8988T (cell line): Measurements from ENCODE around the gene FAM210B.
"Not testable (repeated sequence)": the region's sequence is repeated elsewhere in the genome, so short reads cannot be mapped to it uniquely, and the experiment has no call there.

Experiments used
- DNase-seq: peaks from one replicate; pipeline ENCODE4 v3.0.0; 2011

Gene FAM210B

DNA sequence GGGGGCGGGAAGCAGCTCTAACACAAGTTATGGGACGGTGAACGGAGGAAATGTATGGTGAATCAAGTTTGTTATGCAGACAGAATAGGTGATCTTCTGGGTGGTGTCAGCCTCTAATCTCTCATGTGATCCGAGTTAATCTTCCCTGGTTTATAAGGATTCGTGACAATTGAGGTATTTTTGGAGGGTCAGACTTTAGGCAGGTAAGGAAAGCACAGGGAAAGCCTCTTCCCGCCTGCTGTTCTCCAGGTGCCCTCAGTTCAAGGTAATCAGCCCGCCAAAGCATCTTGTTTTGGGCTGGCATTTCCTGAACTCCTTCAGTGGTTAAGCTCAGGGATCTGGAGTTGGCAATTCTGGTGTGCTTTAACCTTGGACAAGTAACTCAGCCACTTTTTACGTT is 34.9 kb downstream of the FAM210B start:
- no peak for DNase-seq

DNA sequence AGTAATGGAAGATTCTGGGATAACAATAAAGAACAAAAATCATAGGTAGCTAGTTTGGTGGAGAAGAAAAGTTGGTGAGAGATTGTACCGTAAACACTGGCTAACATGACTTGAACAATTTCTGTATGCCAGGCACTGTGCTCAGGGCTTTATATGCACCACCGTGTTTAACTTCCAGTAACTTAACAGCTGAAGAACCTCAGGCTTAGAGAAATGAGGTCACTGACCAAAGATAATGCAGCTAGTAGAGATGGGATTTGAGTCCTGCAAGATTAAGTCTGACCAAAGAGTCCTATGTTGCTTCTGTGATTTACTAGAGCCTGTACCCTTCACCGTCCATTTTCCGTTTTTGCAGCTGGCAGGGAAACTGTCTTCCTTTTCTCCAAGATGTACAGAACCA is 36.4 kb downstream of the FAM210B start:
- no peak for DNase-seq

GRCh38 chr20:56400001-56400640 is 41.3 kb downstream of the FAM210B start:
- no peak for DNase-seq

DNA sequence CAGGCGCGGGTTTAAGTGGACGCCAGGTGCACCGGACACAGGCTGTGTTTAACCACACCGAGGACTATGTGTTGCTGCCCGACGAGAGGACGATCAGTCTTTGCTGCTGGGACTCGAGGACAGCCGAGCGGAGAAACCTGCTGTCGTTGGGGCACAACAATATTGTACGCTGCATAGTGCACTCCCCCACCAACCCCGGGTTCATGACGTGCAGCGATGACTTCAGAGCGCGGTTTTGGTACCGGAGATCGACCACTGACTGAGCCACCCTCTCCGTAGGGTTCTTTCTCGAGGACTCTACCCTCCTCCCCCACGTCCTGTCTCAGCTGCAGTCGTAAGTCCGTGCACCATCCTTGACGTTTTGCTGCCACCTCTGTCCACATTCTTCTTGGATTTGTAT is 44.7 kb downstream of the FAM210B start:
- DNase-seq, result no peak

DNA sequence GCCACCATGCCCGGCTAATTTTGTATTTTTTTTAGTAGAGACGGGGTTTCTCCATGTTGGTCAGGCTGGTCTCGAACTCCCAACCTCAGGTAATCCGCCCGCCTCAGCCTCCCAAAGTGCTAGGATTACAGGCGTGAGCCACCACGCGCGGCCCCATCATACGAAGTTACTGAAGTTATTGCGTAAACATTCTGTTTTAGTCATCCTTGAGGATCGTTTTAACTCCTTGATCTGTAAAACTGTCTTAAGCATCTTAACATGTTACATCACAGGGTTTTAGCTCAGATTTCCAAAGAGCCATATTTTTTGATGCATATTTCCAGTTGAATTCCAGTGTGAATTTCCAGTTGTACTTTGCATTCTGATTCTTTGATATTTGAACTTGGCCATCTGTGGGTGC is 46.6 kb downstream of the FAM210B start:
- DNase-seq, result not testable (repeated sequence)

DNA sequence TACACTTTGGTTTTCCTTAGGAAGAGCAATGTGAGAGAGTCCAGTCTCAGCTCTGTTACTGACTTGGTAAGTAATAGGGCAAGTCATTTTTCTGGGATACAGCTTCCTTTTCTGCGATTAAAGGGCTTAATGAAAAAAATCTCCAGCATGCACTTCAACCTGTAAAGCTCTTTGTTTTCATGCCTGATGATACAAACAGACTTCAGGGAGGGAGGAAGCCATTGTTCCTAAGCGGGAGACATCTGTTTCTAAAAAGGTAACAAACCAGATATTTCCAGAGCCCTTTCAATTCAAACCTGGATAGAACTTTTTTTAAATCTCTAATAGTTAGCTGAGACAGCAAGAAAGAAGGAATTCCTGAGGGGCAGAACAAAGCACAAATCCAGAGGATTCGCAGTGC is 48.1 kb downstream of the FAM210B start:
- DNase-seq, result no peak

- DNase-seq, result no peak
These were observed 50.7 kb downstream of the FAM210B start for GRCh38 chr20:56409521-56409920.

DNA sequence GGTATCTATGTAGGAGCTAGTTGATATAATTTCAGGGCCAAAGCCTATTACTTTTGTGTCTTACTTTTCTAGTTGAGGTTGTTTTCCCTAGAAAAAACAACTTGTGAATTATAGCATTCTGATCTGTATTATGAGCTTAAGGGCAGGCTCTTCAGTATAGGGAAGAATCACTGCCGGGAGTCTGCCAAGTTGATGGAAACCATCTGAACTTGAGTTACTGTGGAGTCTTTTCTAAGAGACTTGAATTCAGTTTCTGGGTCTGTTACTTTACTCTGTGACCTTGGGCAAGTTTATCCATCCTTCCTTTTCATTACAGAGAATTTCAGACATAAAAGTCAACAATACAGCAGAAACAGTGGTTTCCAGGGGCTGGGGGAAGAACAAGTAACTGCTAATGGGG is 51.2 kb downstream of the FAM210B start:
- no peak for DNase-seq

DNA sequence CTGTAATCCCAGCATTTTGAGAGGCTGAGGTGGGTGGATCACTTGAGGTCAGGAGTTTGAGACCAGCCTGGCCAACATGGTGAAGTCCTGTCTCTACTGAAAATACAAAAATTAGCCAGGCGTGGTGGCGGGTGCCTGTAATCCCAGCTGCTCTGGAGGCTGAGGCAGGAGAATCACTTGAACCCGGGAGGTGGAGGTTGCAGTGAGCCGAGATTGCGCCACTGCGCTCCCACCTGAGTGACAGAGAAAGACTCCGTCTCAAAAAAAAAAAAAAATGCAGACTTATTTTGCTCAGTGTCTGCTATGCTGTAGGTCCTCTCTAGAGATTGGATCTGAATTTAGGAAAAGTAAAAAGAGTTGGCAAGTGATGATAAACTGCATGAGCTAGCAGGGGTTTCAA is 52.5 kb downstream of the FAM210B start:
- not testable (repeated sequence) for DNase-seq

DNA sequence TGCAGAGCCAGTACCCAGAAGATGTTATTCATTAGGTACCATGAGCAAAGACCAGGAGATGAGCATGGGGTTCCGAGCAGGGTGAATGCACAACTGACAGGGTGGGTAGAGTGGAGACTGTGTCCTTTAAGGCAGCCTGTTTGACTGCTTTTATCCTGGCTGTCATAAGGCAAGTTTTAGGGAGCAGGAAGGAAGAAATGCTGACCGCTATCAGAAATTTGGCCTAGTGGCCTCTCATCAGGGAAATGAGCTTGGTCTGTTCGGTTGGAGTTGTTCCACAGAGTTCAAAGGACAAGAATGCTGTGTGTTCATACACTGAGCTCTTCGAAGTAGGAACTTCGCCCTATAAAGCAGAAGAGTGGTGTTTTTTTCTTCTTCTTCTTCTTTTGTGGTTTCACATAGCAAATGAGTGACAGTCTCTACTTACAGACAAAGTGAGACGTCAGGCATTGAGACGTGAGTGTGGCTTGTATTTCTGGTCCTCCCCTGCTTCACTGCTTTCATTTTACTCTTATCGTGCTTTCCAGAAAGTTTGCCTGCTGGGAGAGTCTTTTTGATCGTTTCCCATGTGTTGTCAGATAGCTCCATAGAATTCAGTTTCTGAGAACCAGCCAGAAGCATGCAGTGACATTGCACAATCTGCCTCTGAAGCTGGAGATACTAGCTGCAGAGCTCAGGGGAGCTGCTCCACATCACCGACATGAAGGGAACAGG is 53.1 kb downstream of the FAM210B start, which contains the start of gene CASS4:
Gene CASS4 (plus strand): TSS at position 502 of the 714 bp plus-strand sequence. CDS start 199 bp downstream, at position 701.
- DNase-seq, result no peak

DNA sequence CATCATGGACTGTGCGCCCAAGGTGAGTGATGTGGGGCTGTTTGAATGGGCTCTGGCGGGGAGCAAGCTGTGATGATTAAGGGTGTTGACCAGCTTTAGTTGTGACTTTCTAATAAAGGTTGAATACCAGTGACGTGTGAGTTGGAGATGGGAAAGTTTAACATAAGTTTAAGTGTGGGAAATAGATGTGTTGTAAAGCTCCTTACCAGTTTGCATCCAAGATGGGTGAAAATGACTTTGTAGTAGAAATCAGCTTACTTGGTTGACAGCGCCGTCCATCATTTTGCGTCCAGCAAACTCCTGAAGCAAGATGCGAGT is 53.7 kb downstream of the FAM210B start:
- DNase-seq, result no peak

GRCh38 chr20:56412949-56413348 is 54.2 kb downstream of the FAM210B start:
- DNase-seq, result no peak

DNA sequence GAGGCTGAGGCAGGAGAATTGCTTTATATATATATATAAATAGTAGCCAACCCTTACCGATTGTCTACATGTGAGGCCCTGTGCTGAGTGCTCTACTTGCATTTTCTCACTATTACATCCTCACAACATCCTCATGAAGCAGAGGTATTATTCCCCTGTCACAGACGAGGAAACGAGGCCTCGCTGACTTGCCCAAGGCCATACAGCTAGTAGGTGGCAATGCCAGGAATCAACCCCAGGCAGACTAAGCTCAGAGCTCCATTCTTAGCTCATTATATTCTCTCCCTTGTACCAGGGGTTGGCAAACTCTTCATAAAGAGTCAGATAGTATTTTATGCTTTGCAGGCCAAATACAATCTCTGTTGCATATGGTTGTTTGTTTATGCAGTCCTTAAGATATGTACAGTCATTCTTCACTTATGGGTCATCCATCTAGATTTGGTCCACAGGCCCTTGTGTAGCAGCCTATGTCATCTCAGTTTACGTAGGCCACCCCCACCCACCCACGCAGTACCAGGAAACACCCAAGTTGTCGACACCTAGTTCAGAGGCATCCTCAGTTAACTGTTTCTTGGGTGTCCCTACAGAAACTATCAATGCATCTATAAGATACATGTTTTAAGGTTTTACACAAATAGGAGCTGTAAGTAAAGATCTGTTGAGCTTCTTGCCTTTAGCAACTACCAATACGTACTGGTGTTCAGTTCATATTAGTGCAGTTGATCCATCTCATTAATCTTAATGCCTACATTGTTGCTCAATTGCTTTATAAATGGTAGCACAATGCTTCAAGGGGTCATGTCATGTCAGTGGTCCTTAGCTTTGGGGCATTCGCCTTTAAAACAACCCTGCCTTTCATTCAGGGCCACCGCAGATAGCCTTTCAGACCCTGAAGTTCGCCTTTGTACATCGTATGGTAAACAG is 56.3 kb downstream of the FAM210B start:
- DNase-seq, result no peak

- DNase-seq, result no peak
These were observed 58.6 kb downstream of the FAM210B start for GRCh38 chr20:56417402-56417801.

DNA sequence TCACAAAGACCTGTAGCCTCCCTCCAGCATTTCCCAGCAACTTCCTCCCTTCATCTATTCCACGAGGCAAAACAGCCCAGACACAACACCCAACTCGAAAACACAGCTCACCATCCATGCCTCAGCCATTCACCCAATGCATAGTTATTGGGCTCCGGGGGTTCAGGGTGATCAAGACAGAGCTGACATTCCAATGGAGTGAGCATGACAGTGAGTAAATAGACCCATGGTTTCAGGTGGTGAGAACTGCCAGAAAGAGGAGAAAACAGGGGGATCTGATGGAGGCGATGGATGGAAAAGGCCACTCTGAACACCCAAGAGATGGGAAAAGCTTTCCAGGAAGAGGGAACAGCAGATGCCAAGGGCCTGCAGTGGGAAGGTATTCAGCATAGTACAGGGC is 59.1 kb downstream of the FAM210B start:
- no peak for DNase-seq
